K562 (cell line): Measurements from ENCODE around the gene RPL11. TPM values are rescaled to one million over a fixed set of nuclear protein-coding genes. Genes with fewer than 3 reads are reported as not detected.

Experiments
- ATF4 ChIP-seq: fragments of 450-650 bp; formaldehyde crosslinking; IDR thresholded peaks from 2 replicates; pipeline ENCODE4 v1.4.0; 2022; ENCODE audit warnings: mild to moderate bottlenecking, moderate library complexity
- CBFB ChIP-seq: sonication (generic); formaldehyde crosslinking; IDR thresholded peaks from 2 replicates; pipeline ENCODE4 v1.4.0; 2020; ENCODE audit warnings: mild to moderate bottlenecking, missing genetic modification reagents
- CEBPG ChIP-seq, 3 experiments: fragments of 200-800 bp in 1 of 3; sonication (Bioruptor generic) in 1 of 3; sonication (generic) in 1 of 3; formaldehyde crosslinking in 1 of 3; IDR thresholded peaks in 2 of 3; conservative IDR thresholded peaks in 1 of 3; 2 replicates each; pipeline versions ENCODE4 v1.6.1 to v1.8.0; 2016 to 2022; ENCODE audit warnings: missing compliant biosample characterization in 2 of 3, missing genetic modification characterization in 2 of 3, mild to moderate bottlenecking in 1 of 3, missing genetic modification reagents in 1 of 3
- HBP1 ChIP-seq: fragments of 450-650 bp; formaldehyde crosslinking; IDR thresholded peaks from 2 replicates; pipeline ENCODE4 v1.4.0; 2022; ENCODE audit warnings: missing genetic modification characterization
- ID3 ChIP-seq, 2 experiments: fragments of 250-450 bp in 1 of 2; fragments of 450-650 bp in 1 of 2; sonication (Bioruptor Pico) in 1 of 2; IDR thresholded peaks; 2 replicates each; pipeline versions ENCODE4 v1.6.1 to v1.8.0; 2016 to 2021; ENCODE audit warnings: mild to moderate bottlenecking in 2 of 2, moderate library complexity in 2 of 2, missing compliant biosample characterization in 1 of 2, missing genetic modification characterization in 1 of 2
- NCOA6 ChIP-seq: fragments of 450-650 bp; IDR thresholded peaks from 2 replicates; pipeline ENCODE4 v1.6.1; 2017; ENCODE audit warnings: mild to moderate bottlenecking
- NFRKB ChIP-seq: fragments of 450-650 bp; IDR thresholded peaks from 2 replicates; pipeline ENCODE4 v1.6.1; 2016; ENCODE audit warnings: low read depth
- NR2C1 ChIP-seq, 2 experiments: fragments of 450-650 bp; IDR thresholded peaks; 2 replicates each; pipeline ENCODE4 v1.6.1; 2017; ENCODE audit warnings: mild to moderate bottlenecking in 2 of 2, antibody characterized with exemption in 1 of 2, inconsistent platforms in 1 of 2, missing compliant biosample characterization in 1 of 2, missing genetic modification characterization in 1 of 2
- PHF20 ChIP-seq: fragments of 450-650 bp; IDR thresholded peaks from 2 replicates; pipeline ENCODE4 v1.6.1; 2018; ENCODE audit not compliant: partially characterized antibody
- RNF2 ChIP-seq: sonication (generic); IDR thresholded peaks from 2 replicates; pipeline ENCODE4 v1.6.1; 2016
- SIN3B ChIP-seq: fragments of 450-650 bp; IDR thresholded peaks from 2 replicates; pipeline ENCODE4 v1.6.1; 2017; ENCODE audit warnings: low read depth, mild to moderate bottlenecking, moderate library complexity
- SPI1 ChIP-seq: IDR thresholded peaks from 2 replicates; pipeline ENCODE4 v1.6.1; 2011; ENCODE audit warnings: low read depth, low read length, control low read depth, borderline replicate concordance
- SRSF3 ChIP-seq: fragments of 200-400 bp; formaldehyde crosslinking; IDR thresholded peaks from 2 replicates; pipeline ENCODE4 v1.6.1; 2016; ENCODE audit warnings: mild to moderate bottlenecking, low read length, moderate library complexity; ENCODE audit not compliant: insufficient read depth
- SUPT5H ChIP-seq: fragments of 450-650 bp; IDR thresholded peaks from 2 replicates; pipeline ENCODE4 v1.6.1; 2016
- TARDBP ChIP-seq: fragments of 450-650 bp; IDR thresholded peaks from 2 replicates; pipeline ENCODE4 v1.6.1; 2016
- ZC3H4 ChIP-seq: sonication (generic); formaldehyde crosslinking; IDR thresholded peaks from 2 replicates; pipeline ENCODE4 v1.9.0; 2021; ENCODE audit warnings: missing genetic modification reagents, borderline replicate concordance
- ZFX ChIP-seq: sonication (generic); formaldehyde crosslinking; IDR thresholded peaks from 2 replicates; pipeline ENCODE4 v1.8.0; 2022; ENCODE audit warnings: mild to moderate bottlenecking, missing genetic modification reagents, moderate library complexity
- ZNF740 ChIP-seq, 3 experiments: fragments of 200-800 bp in 1 of 3; sonication (Bioruptor generic) in 1 of 3; sonication (generic) in 1 of 3; formaldehyde crosslinking in 1 of 3; IDR thresholded peaks; 2 replicates each; pipeline versions ENCODE4 v1.6.1 to v1.8.0; 2016 to 2022; ENCODE audit warnings: mild to moderate bottlenecking in 2 of 3, missing compliant biosample characterization in 2 of 3, missing genetic modification characterization in 2 of 3, missing genetic modification reagents in 1 of 3
- ZNF76 ChIP-seq: fragments of 250-450 bp; sonication (Bioruptor Pico); IDR thresholded peaks from 2 replicates; pipeline ENCODE4 v1.4.0; 2020; ENCODE audit warnings: mild to moderate bottlenecking, moderate library complexity, borderline replicate concordance
- polyA plus RNA-seq, 8 experiments: library from polyadenylated mRNA; depleted of rRNA in 4 of 8; stranded (reverse) in 5 of 8; unstranded in 3 of 8; fragments of >200 nt; fragmentation: Nextera tagmentation in 2 of 8; fragmentation: Illumina TruSeq in 1 of 8; extraction: Ambion mirVana in 2 of 8; extraction: Trizol in 1 of 8; gene quantifications; 2 replicates each; pipeline versions ENCODE4 v1.2.1 to v1.2.3, GENCODE V29; 2011 to 2014; ENCODE audit warnings: inconsistent platforms in 1 of 8, missing spikeins in 1 of 8
- total RNA-seq, 7 experiments: library from RNA; depleted of rRNA in 6 of 7; stranded (reverse); fragments of >200 nt in 6 of 7; fragmentation: Illumina TruSeq in 2 of 7; extraction: Trizol in 2 of 7; gene quantifications; 2 replicates each; pipeline versions ENCODE4 v1.2.1 to v1.2.3, GENCODE V29; 2011 to 2021; ENCODE audit warnings: low replicate concordance in 1 of 7
- TF ChIP-seq, protein P1 (sequence below), 2 experiments: fragments of 450-650 bp; conservative IDR thresholded peaks; 2 replicates each; pipeline ENCODE4 v1.6.1; 2017; ENCODE audit warnings: mild to moderate bottlenecking in 2 of 2, moderate library complexity in 2 of 2

RPL11 gene
- total and polyA plus RNA-seq, 9 of the 15 experiments (the other 6 are each of a cell fraction or from before 2014, with no cell fraction given) = 1,781 to 4,526 (median 3,111) TPM

DNA sequence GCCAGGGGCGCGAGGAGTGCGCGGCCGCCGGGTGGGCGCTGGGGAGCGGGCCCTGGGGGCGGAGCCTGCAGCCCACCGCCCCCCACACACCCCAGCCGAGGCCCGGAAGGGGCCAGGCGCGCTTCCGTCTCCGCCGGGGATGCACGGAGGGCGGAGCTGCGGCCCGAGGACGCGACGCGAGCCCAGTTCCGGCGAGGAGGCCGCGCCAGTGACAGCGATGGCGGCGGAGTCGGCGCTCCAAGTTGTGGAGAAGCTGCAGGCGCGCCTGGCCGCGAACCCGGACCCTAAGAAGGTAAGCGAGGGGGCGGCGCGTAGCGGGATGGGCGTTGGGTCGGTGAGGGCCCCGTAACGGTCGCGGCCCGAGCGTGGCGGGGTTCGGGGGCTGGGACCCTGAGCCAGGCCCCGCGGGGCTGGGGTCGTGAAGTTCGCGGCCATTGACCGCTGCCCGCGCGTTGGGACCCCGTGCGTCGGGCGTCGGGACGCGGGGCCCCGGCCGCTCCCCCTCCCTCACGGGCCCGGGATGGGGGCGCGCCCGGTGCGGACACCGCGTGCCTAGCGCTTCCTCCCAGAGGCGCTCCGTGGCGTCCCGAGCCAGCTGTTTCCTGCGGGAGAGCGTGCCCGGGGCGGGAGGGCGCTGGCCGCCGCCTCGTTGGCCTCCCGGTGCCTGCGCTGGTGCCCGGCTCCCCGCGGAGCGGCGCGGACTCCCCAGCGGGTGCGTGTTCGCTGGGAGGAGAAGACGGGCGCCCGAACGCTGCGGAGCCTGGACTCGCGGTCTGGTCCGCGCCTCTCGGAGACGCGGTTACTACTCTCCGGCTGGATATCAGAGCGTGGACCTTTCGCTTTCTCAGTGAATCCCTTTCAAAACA lies 51.9 kb downstream of the RPL11 start, which contains the start of gene ELOA (continued):
- peak; percentile 44; the same call in 1 of the 2 replicates for TF ChIP-seq CEBPG (CRISPR knock-in tag; IDR thresholded peaks at IDR 0.05)
- TF ChIP-seq CEBPG (tag; conservative IDR thresholded peaks at IDR 0.05 in 1 of 2, IDR thresholded peaks at IDR 0.05 in 1 of 2) = no peak
- peak; percentile 66 for TF ChIP-seq PHF20
- peak; percentile 16; the same call in 1 of the 2 replicates for TF ChIP-seq SRSF3
- peak; percentile 85 for TF ChIP-seq SIN3B
- TF ChIP-seq NCOA6 = no peak
- 0 out of 2 replicates have a peak, but pooled peaks have one; percentile 23 for TF ChIP-seq TARDBP
- TF ChIP-seq SPI1 = peak; percentile 56; the same call in 1 of the 2 replicates
- 0 out of 2 replicates have a peak, but pooled peaks have one; percentile 22 for TF ChIP-seq ZNF76 (CRISPR knock-in tag)
- TF ChIP-seq ZNF740 (CRISPR knock-in tag; IDR thresholded peaks at IDR 0.05) = peak; percentile 67
- no peak; a peak in 1 of 4 replicates for TF ChIP-seq ZNF740 (tag; IDR thresholded peaks at IDR 0.05)
- no peak; the same call in 1 of the 2 replicates for TF ChIP-seq RNF2
- peak; percentile 58; the same call in 1 of the 2 replicates for TF ChIP-seq NFRKB
- peak; percentile 62; the same call in 1 of the 2 replicates for TF ChIP-seq ZC3H4 (CRISPR knock-in tag)
- no peak for TF ChIP-seq ID3 (CRISPR knock-in tag; IDR thresholded peaks at IDR 0.05)
- TF ChIP-seq ID3 (tag; IDR thresholded peaks at IDR 0.05) = 0 out of 2 replicates have a peak, but pooled peaks have one; percentile 16
- TF ChIP-seq ZFX = peak; percentile 85
- no peak for TF ChIP-seq NR2C1 (IDR thresholded peaks at IDR 0.05)
- TF ChIP-seq NR2C1 (tag; IDR thresholded peaks at IDR 0.05) = no peak
- no peak for TF ChIP-seq HBP1 (CRISPR knock-in tag)
- peak; percentile 94 for TF ChIP-seq SUPT5H
- TF ChIP-seq ATF4 = no peak
- TF ChIP-seq CBFB (CRISPR knock-in tag) = no peak
- TF ChIP-seq, protein P1, sequence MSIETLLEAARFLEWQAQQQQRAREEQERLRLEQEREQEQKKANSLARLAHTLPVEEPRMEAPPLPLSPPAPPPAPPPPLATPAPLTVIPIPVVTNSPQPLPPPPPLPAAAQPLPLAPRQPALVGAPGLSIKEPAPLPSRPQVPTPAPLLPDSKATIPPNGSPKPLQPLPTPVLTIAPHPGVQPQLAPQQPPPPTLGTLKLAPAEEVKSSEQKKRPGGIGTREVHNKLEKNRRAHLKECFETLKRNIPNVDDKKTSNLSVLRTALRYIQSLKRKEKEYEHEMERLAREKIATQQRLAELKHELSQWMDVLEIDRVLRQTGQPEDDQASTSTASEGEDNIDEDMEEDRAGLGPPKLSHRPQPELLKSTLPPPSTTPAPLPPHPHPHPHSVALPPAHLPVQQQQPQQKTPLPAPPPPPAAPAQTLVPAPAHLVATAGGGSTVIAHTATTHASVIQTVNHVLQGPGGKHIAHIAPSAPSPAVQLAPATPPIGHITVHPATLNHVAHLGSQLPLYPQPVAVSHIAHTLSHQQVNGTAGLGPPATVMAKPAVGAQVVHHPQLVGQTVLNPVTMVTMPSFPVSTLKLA (conservative IDR thresholded peaks at IDR 0.05) = peak; percentile 68 to 90
